CD1c-positive myeloid dendritic cell (primary cell): ENCODE results near the gene UIMC1.

Source experiments
- DNase-seq: peaks from one replicate; pipeline ENCODE4 v3.0.0-alpha.2; 2016; ENCODE audit errors: extremely low spot score

UIMC1 gene

DNA sequence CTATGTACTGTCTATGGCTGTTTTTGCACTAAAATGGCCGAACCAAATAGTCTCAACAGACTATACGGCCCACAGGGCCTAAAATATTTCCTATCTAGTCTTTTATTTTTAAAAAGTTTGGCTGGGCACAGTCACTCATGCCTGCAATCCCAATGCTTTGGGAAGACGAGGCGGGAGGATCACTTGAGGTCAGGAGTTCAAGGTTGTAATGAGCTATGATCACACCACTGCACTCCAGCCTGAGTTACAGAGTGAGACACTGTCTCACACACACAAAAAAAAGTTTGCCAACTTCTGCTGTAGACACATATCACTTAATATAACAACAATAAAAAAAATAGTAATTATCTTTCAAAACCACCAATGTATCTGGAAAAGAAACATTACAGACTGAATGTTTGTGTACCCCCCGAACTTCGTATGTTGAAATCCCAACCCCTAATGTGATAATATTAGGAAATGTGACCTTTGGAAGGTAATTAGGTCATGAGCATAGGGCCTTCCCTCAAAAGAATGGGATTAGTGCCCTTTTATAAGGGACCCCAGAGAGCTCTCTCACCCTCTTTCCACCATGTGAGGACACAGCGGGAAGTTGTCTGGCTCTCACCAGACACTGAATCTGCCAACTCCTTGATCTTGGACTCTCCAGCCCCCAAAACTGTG lies 53.9 kb downstream of the UIMC1 start:
- no peak for DNase-seq

- no peak for DNase-seq
These were observed 58.1 kb downstream of the UIMC1 start for GRCh38 chr5:176948458-176948857.

DNA sequence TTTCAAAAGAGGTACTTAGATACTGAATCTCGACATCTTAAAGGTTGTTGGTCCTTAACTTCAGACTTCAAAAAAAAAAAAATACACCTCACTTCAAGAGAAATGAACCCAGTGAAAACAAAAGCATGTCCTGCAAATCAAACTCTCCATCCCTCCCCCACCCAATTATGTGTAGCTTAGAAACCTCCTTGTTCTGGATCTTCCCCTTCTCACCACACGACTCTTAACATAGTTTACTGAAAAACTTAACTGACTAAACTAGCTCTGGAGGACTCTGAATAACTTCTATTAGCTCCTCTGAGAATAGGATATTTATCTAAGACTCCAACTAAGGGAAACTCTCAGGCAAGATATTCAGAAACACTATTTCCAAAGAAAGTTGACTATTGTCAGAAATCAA lies 58.7 kb downstream of the UIMC1 start:
- DNase-seq: no peak

DNA sequence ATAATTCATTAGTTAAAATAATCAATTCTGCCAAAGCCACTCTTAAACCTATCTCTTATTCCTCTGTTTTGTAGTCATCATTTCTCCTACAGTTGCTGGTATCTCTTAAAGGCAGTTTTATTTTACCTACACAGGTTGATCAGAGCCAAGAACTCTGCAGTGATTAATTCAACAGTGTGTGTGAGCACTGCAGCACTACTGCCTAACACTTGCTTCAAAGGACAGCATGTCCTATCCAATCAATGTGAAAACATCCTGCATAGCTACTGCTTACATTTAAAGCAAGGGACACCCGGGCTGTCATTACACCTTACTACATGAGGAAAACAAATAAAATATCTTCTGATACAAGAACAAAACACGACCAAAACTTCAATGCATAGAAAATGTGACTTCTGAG lies 62.3 kb downstream of the UIMC1 start:
- no peak for DNase-seq

- no peak for DNase-seq
These were observed 62.8 kb downstream of the UIMC1 start for GRCh38 chr5:176943816-176944215.

GRCh38 chr5:176941951-176942350 lies 64.6 kb downstream of the UIMC1 start:
- no peak for DNase-seq

DNA sequence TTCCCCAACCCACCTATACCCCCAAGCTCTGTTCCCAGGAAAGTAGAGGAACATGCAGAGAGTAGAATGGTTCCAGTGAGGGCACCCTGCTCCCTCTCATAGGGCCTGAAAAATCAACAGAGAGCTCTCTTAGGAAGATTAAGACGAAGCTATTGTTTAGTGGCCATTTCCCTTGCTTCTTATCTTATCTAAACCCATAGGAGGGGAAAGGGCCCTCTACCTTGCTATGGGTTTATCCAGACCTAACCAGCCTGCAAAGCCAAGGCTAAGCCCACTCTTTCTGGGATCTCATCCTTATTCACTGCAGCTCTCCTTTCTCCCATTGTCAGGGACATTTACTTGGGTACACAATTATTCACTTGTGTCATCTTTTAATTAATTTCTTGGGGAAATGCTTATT lies 68.1 kb downstream of the UIMC1 start:
- no peak for DNase-seq

DNA sequence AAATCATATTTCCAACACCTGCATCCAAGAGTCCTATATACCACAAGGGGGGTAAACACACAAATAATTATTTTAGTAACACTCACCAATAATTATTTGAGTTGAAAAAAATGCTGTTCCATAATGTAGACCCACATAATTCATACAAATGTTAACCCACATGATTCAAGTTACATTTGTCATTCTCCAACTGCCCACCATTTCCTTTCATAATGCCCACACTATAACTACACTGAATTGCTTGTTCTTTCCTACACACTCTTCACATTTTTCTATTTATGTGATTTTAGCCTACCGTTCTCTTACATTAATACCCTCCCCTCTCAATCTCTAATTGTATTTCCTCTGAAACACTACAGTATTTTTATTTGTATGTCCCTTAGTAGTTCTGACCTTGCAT lies 71.6 kb downstream of the UIMC1 start:
- DNase-seq: no peak

DNA sequence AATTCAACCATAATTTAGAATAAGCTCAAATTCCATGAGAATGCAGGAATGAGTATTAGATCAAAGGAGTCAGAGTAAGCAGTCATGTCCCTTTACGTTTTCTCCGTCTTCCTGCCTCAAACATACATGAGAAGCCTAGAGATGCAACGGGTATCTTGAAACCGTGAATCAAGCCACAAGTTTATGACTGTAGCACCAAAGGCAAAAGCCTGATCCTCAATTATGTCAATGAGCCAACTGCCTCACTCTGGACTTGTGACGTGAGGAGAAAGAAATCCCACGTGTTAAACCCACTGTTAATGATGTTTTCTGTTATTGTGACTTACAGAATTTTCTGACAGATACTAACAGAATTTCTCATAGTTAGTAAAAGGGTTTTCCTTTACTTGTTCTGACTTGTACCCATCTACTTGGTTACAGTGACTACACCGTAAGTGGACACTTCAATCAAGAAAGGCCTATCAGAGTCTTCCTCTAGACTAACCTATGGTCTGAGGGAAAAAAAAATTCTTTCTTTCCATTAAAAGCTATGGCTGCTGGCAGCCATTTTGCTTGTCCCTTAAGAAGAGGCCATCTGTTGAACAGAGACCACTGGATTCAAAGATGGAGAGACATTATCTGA lies 72.2 kb downstream of the UIMC1 start:
- DNase-seq: no peak

GRCh38 chr5:176929654-176930053 lies 76.9 kb downstream of the UIMC1 start:
- DNase-seq: no peak

DNA sequence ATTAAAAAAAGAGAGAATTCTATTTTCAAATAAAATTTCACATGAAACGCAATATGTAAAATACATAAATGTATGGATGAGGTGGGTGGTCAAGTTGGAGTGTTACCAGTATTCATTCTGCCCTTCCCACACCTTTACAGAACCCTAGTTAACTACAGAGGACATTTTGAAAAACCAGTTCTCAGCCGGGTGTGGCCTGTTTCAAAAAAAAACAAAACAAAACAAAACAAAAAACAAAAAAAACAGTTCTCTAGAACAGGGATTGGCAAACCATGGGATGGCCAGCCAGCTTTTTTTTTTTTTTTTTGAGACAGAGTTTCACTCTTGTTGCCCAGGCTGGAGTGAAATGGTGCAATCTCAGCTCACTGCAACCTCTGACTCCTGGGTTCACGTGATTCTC lies 79.0 kb downstream of the UIMC1 start:
- no peak for DNase-seq

GRCh38 chr5:176922817-176923216 lies 83.8 kb downstream of the UIMC1 start:
- no peak for DNase-seq

- no peak for DNase-seq
These were observed 84.9 kb downstream of the UIMC1 start for GRCh38 chr5:176921714-176922113.

GRCh38 chr5:176918613-176919012 lies 88.0 kb downstream of the UIMC1 start:
- DNase-seq: no peak

DNA sequence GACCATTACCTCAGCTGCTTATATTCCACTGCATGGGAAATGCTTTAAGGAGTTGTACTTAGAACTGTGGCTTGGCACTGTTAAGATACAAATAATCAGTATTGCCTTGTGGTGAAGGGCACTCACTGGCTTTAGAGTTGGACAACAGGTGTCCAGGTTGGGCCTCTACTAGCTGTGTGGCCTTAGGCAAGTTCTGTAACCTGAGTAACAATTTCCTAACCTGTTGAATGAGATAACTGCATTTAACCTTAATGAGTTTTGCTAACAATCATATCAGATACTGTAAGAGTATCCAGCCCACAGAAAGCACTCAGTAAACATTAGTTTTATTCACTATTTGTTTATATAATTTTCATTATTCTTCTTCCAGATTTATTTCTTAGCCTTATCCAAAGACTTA lies 90.2 kb downstream of the UIMC1 start:
- no peak for DNase-seq

DNA sequence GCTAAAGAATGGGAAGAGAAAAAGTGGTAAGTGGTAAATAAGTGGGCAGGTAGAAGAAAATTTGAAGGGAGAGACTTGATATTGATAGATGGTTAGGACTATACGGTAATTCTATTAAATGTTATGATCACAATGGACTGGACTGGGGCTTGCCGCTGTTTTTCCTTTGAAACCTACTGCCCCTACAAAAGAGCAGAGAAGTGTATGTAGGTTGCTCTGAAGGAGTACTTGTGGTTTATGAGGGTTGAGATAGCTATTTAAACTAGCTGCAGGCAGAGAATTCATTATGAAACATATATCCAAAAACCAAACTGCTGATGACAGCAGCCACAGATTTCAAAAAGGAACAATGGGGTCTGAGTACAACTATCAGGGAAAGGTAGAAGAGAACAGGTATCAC lies 90.7 kb downstream of the UIMC1 start:
- DNase-seq: no peak

GRCh38 chr5:176912115-176912514 lies 94.5 kb downstream of the UIMC1 start:
- no peak for DNase-seq

GRCh38 chr5:176908675-176909368 lies 97.8 kb downstream of the UIMC1 start:
- peak; percentile 57 for DNase-seq

GRCh38 chr5:176906796-176907195 lies 99.8 kb downstream of the UIMC1 start:
- no peak for DNase-seq

DNA sequence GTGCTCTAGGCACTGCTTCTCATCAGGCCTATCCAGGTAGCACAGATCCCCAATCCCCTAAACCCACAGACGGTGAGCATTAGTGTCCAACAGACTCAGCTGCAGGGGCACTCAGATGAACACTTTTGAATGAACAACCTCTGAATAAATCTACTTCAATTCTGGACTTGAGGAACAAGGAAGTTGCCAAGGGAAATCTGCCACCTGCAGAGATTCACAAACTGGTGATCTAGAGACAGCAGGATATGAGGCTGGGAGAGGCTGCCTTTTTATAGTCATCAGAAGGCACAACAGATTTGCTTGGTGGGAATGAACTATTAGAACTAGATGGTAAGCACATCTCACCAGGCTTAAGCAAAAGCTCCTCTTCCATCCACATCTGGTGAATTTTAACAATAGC lies 100.5 kb downstream of the UIMC1 start:
- no peak for DNase-seq

GRCh38 chr5:176904276-176904675 lies 102.3 kb downstream of the UIMC1 start:
- DNase-seq: no peak

DNA sequence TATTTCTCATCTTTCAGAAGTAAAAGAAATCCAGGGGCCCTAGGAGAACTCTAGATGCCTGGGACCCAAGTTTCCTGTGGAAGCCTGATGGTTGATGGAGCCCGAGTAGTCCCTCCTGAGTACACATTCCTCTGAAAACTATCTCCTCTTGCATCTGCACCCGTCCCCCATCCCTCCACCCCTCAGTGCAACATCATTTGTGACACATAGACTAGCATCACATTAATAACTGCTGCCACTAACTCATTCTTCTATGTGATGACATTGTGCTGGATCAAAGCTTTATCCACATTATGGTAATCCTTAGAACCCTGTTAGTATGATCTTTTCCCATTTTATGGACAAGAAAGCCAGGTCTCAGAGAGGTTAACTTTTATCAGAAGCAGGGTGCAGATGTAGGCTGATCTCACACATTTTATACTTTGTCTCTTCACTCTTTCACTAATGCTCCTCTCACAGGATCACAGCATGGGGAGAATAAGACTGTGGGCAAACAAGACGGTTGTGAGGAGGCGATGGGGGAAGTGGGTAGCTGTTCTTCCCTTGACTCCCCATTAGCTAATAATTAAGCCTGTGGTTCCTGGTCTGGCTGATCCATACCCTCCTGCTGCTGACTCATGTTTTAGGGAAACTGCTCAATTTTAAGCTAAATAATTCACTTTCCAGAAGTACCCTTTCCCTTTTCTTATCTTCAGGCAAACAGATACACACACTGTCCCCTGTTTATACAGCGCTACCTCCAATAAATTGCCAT lies 103.5 kb downstream of the UIMC1 start:
- DNase-seq: peak; percentile 75
